Coronary artery (tissue), 2 donors: ENCODE data around the gene HEXIM1.

ENCODE experiments used
- DNase-seq: peaks from one replicate; pipeline ENCODE4 v3.0.0-alpha.2; 2017; ENCODE audit warnings: low spot score
- H3K27ac ChIP-seq, 2 donors: fragments of 200-600 bp; sonication (generic); one replicate each; pipeline ENCODE4 v1.5.1; 2016 to 2019
- H3K4me3 ChIP-seq: fragments of 200-600 bp; sonication (generic); 2 replicates; pipeline ENCODE4 v1.5.1; 2016; ENCODE audit warnings: mild to moderate bottlenecking, moderate library complexity
- TF ChIP-seq, protein P1 (sequence below): fragments of 200-600 bp; sonication (generic); IDR thresholded peaks from one replicate; pipeline ENCODE4 v1.5.1; 2019; ENCODE audit warnings: antibody characterized with exemption

Gene HEXIM1

DNA sequence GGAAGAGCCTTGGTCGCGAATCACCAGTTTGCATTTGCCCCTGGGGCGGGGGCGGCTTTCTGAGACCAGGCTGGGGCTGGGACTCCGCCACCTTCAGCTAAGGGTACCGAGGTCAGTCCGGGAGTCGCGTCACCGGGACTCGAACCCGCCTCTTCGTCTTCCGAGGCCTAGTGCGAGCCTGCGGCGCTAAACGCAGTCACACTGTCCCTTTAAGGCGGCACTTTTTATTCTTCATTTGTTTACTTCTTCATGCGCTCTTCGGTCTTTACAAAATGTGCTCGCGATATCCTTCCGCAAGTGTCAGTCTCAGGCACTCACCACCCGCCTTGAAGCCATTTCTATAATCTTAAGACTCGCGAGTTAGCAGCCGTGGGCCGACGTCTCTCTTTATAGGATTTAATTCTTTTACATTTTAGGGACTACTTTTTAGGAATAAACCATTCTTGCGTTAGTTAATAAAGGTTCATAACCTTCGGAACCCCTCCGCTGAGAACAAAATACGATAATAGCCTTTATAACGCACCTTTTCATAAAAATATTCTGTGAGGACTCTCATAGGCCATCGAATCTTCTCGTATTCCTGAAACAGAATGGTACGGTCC, 593 bp upstream of the HEXIM1 start:
- TF ChIP-seq, protein P1, sequence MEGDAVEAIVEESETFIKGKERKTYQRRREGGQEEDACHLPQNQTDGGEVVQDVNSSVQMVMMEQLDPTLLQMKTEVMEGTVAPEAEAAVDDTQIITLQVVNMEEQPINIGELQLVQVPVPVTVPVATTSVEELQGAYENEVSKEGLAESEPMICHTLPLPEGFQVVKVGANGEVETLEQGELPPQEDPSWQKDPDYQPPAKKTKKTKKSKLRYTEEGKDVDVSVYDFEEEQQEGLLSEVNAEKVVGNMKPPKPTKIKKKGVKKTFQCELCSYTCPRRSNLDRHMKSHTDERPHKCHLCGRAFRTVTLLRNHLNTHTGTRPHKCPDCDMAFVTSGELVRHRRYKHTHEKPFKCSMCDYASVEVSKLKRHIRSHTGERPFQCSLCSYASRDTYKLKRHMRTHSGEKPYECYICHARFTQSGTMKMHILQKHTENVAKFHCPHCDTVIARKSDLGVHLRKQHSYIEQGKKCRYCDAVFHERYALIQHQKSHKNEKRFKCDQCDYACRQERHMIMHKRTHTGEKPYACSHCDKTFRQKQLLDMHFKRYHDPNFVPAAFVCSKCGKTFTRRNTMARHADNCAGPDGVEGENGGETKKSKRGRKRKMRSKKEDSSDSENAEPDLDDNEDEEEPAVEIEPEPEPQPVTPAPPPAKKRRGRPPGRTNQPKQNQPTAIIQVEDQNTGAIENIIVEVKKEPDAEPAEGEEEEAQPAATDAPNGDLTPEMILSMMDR = no peak
- peak overlapping the region; percentile 96 to 99 for H3K27ac ChIP-seq
- DNase-seq = peak; percentile 90

DNA sequence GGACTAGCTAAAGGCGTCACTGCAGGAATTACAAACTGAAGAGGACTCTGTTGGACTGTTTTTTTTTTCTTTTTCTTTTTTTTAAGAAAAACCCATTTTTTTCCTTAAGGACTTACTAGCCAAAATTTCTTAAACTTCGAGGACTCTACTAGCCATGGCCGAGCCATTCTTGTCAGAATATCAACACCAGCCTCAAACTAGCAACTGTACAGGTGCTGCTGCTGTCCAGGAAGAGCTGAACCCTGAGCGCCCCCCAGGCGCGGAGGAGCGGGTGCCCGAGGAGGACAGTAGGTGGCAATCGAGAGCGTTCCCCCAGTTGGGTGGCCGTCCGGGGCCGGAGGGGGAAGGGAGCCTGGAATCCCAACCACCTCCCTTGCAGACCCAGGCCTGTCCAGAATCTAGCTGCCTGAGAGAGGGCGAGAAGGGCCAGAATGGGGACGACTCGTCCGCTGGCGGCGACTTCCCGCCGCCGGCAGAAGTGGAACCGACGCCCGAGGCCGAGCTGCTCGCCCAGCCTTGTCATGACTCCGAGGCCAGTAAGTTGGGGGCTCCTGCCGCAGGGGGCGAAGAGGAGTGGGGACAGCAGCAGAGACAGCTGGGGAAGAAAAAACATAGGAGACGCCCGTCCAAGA, 878 bp downstream of the HEXIM1 start:
- DNase-seq = peak; percentile 93
- TF ChIP-seq, protein P1 = peak; percentile 73
- H3K27ac ChIP-seq = peak overlapping the region; percentile 93 to 96
- H3K4me3 ChIP-seq = peak overlapping the region; percentile 90

More for the DNA sequence above, 593 bp upstream of the HEXIM1 start:
- H3K4me3 ChIP-seq = peak overlapping the region; percentile 85

DNA sequence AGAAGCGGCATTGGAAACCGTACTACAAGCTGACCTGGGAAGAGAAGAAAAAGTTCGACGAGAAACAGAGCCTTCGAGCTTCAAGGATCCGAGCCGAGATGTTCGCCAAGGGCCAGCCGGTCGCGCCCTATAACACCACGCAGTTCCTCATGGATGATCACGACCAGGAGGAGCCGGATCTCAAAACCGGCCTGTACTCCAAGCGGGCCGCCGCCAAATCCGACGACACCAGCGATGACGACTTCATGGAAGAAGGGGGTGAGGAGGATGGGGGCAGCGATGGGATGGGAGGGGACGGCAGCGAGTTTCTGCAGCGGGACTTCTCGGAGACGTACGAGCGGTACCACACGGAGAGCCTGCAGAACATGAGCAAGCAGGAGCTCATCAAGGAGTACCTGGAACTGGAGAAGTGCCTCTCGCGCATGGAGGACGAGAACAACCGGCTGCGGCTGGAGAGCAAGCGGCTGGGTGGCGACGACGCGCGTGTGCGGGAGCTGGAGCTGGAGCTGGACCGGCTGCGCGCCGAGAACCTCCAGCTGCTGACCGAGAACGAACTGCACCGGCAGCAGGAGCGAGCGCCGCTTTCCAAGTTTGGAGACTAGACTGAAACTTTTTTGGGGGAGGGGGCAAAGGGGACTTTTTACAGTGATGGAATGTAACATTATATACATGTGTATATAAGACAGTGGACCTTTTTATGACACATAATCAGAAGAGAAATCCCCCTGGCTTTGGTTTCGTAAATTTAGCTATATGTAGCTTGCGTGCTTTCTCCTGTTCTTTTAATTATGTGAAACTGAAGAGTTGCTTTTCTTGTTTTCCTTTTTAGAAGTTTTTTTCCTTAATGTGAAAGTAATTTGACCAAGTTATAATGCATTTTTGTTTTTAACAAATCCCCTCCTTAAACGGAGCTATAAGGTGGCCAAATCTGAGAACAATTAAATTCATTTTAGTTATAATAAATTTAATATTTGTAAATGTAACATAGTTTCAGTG, 1.7 kb downstream of the HEXIM1 start:
- Histone ChIP-seq H3K27ac (peak overlapping the region; percentile 93 to 96), H3K4me3 (peak overlapping the region; percentile 90)
- TF ChIP-seq, protein P1 = no peak
- peak; percentile 89 for DNase-seq

DNA sequence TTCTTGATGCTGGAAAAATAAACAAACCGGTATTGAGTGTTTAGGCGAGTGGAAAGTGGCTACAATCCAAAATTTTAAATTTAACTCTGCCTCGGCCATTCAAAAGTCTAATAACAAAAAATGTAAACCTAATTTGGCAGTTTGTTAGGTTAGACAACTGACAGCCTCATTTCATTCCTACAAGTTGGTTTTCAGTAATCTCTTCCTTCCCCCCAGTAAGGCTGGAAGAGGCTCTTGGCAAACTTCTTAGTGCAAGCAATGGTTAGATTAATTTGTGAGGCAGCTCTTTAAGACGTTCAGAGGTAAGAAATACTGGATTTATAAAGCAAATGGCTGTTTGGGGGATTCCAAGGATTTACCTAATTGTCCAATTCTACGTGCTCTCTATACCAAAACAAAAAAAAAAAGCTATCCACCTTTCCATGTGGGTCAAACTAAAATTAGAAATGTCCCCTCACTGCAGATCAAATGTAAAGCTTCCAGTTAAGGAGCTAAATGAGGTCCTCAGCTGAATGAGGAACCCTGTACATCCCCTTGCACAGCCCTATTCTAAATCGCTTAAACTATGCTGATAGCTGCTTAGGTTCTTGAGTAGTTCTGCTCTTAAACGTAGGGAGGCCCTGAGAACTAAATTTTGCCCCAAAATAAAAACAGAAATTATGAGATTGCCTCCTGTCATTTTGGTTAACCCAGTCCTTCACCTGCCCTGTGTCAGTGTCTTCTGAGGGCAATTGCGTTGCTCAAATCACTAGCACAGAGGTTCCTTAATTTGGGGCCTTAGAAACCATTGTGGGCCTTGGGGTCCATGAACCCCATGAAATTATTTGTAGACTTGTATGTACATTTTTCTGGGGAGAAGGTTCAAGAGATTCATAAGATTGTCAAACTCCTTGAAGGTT, 2.9 kb downstream of the HEXIM1 start:
- peak overlapping the region; percentile 90 for H3K4me3 ChIP-seq

DNA sequence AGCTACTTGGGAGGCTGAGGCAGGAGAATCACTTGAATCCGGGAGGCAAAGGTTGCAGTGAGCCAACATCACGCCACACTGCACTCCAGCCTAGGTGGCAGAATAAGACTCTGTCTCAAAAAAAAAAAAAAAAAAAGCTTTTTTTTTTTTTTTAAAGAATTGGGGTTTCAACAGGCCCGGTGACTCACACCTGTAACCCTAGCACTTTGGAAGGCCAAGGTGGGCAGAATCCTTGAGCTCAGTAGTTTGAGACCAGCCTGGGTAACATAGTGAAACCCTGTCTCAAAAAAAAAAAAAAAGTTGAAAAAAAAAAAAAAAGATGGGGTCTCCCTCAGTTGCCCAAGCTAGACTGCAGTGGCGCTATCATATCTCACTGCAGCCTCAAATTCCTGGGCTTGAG, 6.8 kb downstream of the HEXIM1 start:
- H3K4me3 ChIP-seq = no peak overlapping the region
- TF ChIP-seq, protein P1 = no peak
- DNase-seq = no peak
- H3K27ac ChIP-seq = no peak overlapping the region

More for the DNA sequence above, 2.9 kb downstream of the HEXIM1 start:
- no peak for DNase-seq
- peak overlapping the region; percentile 28 to 36 for H3K27ac ChIP-seq
- TF ChIP-seq, protein P1 = no peak

DNA sequence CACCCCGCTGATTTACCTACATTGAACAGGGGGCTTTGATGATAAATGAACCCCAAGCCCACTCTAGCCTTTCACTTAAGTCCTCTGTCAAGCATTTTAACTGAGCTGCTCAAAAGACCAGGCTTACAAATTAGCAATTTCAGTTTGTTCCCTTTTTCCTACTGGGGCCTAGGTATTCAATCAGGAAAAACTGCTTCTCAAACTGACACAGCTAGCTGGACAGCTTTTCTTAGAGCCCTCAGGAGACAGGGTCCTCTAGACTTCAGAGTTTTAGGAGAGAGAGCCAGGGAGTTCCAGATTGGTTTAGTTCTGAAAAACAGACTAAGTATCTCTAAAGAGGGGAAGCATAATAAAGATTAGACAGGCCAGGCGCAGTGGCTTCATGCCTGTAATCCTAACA, 7.2 kb downstream of the HEXIM1 start:
- Histone ChIP-seq H3K4me3 (no peak overlapping the region), H3K27ac (no peak overlapping the region)
- TF ChIP-seq, protein P1 = no peak
- DNase-seq = no peak
